Fibroblast of lung (primary cell): ENCODE data around the gene SLC4A8. TPM values are rescaled to one million over a fixed set of nuclear protein-coding genes. Genes with fewer than 3 reads are reported as not detected.

Experiments
- DNase-seq, 2 donors: peaks; one replicate each; pipeline versions ENCODE4 v3.0.0 to v3.0.0-alpha.2; 2010; ENCODE audit warnings: low read depth in 2 of 2
- H2AFZ ChIP-seq: 2 replicates; pipeline ENCODE4 v1.5.1; 2012; ENCODE audit warnings: low read length, control low read depth, inconsistent platforms
- H3K27ac ChIP-seq: 2 replicates; pipeline ENCODE4 v1.5.1; 2011; ENCODE audit warnings: low read length, control low read depth; ENCODE audit not compliant: insufficient read depth
- H3K27me3 ChIP-seq: 2 replicates; pipeline ENCODE4 v1.5.1; 2011; ENCODE audit warnings: mild to moderate bottlenecking, low read length; ENCODE audit not compliant: control insufficient read depth, insufficient read depth
- H3K36me3 ChIP-seq: 2 replicates; pipeline ENCODE4 v1.5.1; 2011; ENCODE audit warnings: low read length; ENCODE audit not compliant: control insufficient read depth, insufficient read depth
- H3K4me1 ChIP-seq: 2 replicates; pipeline ENCODE4 v1.5.1; 2011; ENCODE audit warnings: low read length; ENCODE audit not compliant: control insufficient read depth, insufficient read depth; ENCODE audit errors: extremely low read depth
- H3K4me2 ChIP-seq: 2 replicates; pipeline ENCODE4 v1.5.1; 2011; ENCODE audit warnings: low read length, control low read depth; ENCODE audit not compliant: insufficient read depth; ENCODE audit errors: extremely low read depth
- H3K4me3 ChIP-seq, 4 experiments: fragments of 200-600 bp in 1 of 4; sonication (generic) in 1 of 4; replicated peaks in 1 of 4; 2 replicates each; pipeline ENCODE4 v1.5.1; 2011 to 2016; ENCODE audit warnings: low read length in 4 of 4, low read depth in 3 of 4, mild to moderate bottlenecking in 3 of 4, control low read depth in 2 of 4, inconsistent platforms in 1 of 4, mixed read lengths in 1 of 4; ENCODE audit not compliant: insufficient read depth in 1 of 4; ENCODE audit errors: control extremely low read depth in 1 of 4
- H3K79me2 ChIP-seq: 2 replicates; pipeline ENCODE4 v1.5.1; 2012; ENCODE audit warnings: mild to moderate bottlenecking, low read length, inconsistent platforms; ENCODE audit not compliant: control insufficient read depth, insufficient read depth
- H3K9ac ChIP-seq: 2 replicates; pipeline ENCODE4 v1.5.1; 2011; ENCODE audit warnings: mild to moderate bottlenecking, low read length, control low read depth; ENCODE audit not compliant: insufficient read depth
- H3K9me3 ChIP-seq: 2 replicates; pipeline ENCODE4 v1.5.1; 2012; ENCODE audit warnings: low read depth, low read length; ENCODE audit not compliant: control insufficient read depth, insufficient read depth
- H4K20me1 ChIP-seq: 2 replicates; pipeline ENCODE4 v1.5.1; 2011; ENCODE audit warnings: low read length; ENCODE audit not compliant: control insufficient read depth, insufficient read depth; ENCODE audit errors: extremely low read depth
- EZH2 ChIP-seq: IDR thresholded peaks from 2 replicates; pipeline ENCODE4 v1.5.1; 2012; ENCODE audit warnings: low read length, control low read depth, mild to moderate bottlenecking; ENCODE audit errors: missing control alignments
- polyA plus RNA-seq, 2 donors: library from polyadenylated mRNA; depleted of rRNA in 1 of 2; stranded (reverse) in 1 of 2; unstranded in 1 of 2; fragments of >200 nt; gene quantifications; 2 replicates each; pipeline ENCODE4 v1.2.1, GENCODE V29; 2011 to 2012; ENCODE audit warnings: missing spikeins in 1 of 2
- total RNA-seq: library from RNA; depleted of rRNA; stranded (reverse); fragments of >200 nt; gene quantifications from 2 replicates; pipeline ENCODE4 v1.2.1, GENCODE V29; 2014
- TF ChIP-seq, protein P1 (sequence below), 2 donors: IDR thresholded peaks in 1 of 2; conservative IDR thresholded peaks in 1 of 2; 1 replicate in 1 of 2; 2 replicates in 1 of 2; pipeline ENCODE4 v1.5.1; 2011 to 2012; ENCODE audit warnings: low read length in 2 of 2, control low read depth in 1 of 2, inconsistent platforms in 1 of 2, low read depth in 1 of 2, mild to moderate bottlenecking in 1 of 2

SLC4A8 gene
- total and polyA plus RNA-seq, 2 donors (not counting 1 experiment from before 2014, with no cell fraction given) = 4.9 to 7.3 TPM

- Histone ChIP-seq H3K9me3 (no peaks in the 10 kb centered on the region), H2AFZ (no peak overlapping the region)
- no peak for DNase-seq
Observed at GRCh38 chr12:51401020-51401419, 23.6 kb upstream of the SLC4A8 start.

DNA sequence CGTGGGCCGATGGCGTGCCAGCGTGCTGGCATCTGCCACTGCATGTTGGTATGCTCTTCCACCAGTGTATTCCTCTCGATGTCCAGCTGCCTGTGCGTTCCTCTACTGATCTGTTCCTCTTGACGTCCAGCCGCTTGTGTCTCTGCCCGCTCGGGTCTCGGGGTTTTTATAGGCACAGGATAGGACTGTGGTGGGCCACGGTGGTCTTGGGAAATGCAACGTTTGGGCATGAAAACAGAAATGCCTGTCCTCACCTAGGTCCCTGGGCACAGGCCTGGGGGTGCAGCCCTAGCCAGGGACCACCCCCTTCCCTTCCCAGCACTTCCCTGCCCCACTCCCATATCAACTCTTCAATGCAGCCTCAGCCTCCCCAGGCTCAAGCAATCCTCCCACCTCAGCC lies 23.1 kb upstream of the SLC4A8 start:
- no peak overlapping the region for H3K4me2 ChIP-seq
- H3K9ac ChIP-seq = no peak overlapping the region
- H4K20me1 ChIP-seq = no peaks in the 10 kb centered on the region
- no peak overlapping the region for H3K4me3 ChIP-seq
- H3K27me3 ChIP-seq = no peaks in the 10 kb centered on the region
- no peaks in the 10 kb centered on the region for H3K4me1 ChIP-seq
- no peak overlapping the region for H2AFZ ChIP-seq
- no peaks in the 10 kb centered on the region for H3K9me3 ChIP-seq
- no peak for DNase-seq
- no peak overlapping the region for H3K27ac ChIP-seq
- TF ChIP-seq, protein P1, sequence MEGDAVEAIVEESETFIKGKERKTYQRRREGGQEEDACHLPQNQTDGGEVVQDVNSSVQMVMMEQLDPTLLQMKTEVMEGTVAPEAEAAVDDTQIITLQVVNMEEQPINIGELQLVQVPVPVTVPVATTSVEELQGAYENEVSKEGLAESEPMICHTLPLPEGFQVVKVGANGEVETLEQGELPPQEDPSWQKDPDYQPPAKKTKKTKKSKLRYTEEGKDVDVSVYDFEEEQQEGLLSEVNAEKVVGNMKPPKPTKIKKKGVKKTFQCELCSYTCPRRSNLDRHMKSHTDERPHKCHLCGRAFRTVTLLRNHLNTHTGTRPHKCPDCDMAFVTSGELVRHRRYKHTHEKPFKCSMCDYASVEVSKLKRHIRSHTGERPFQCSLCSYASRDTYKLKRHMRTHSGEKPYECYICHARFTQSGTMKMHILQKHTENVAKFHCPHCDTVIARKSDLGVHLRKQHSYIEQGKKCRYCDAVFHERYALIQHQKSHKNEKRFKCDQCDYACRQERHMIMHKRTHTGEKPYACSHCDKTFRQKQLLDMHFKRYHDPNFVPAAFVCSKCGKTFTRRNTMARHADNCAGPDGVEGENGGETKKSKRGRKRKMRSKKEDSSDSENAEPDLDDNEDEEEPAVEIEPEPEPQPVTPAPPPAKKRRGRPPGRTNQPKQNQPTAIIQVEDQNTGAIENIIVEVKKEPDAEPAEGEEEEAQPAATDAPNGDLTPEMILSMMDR (conservative IDR thresholded peaks at IDR 0.05 in 1 of 2, IDR thresholded peaks at IDR 0.05 in 1 of 2; ENCODE audit: low read depth in 1 of 2, low read length in 2 of 2) = no peak
- TF ChIP-seq EZH2 = no peak
- H3K79me2 ChIP-seq = no peaks in the 10 kb centered on the region
- H3K36me3 ChIP-seq = no peaks in the 10 kb centered on the region

More at GRCh38 chr12:51401020-51401419, 23.6 kb upstream of the SLC4A8 start:
- Histone ChIP-seq H3K4me2 (no peak overlapping the region), H3K4me1 (no peaks in the 10 kb centered on the region), H3K27me3 (no peaks in the 10 kb centered on the region), H4K20me1 (no peaks in the 10 kb centered on the region), H3K36me3 (no peaks in the 10 kb centered on the region), H3K27ac (no peak overlapping the region), H3K9ac (no peak overlapping the region), H3K4me3 (no peak overlapping the region), H3K79me2 (no peaks in the 10 kb centered on the region)
- TF ChIP-seq EZH2 = no peak
- TF ChIP-seq, protein P1 (conservative IDR thresholded peaks at IDR 0.05 in 1 of 2, IDR thresholded peaks at IDR 0.05 in 1 of 2; ENCODE audit: low read depth in 1 of 2, low read length in 2 of 2) = no peak

- no peaks in the 10 kb centered on the region for H3K79me2 ChIP-seq
- H3K4me3 ChIP-seq = no peak overlapping the region
- no peak overlapping the region for H2AFZ ChIP-seq
- H4K20me1 ChIP-seq = no peaks in the 10 kb centered on the region
- no peak overlapping the region for H3K9ac ChIP-seq
- no peak overlapping the region for H3K4me2 ChIP-seq
- no peaks in the 10 kb centered on the region for H3K27me3 ChIP-seq
- no peaks in the 10 kb centered on the region for H3K36me3 ChIP-seq
- no peaks in the 10 kb centered on the region for H3K9me3 ChIP-seq
- H3K27ac ChIP-seq = no peak overlapping the region
- no peaks in the 10 kb centered on the region for H3K4me1 ChIP-seq
- DNase-seq = no peak
- TF ChIP-seq EZH2 = no peak
- TF ChIP-seq, protein P1 (conservative IDR thresholded peaks at IDR 0.05 in 1 of 2, IDR thresholded peaks at IDR 0.05 in 1 of 2; ENCODE audit: low read depth in 1 of 2, low read length in 2 of 2) = no peak
Observed at GRCh38 chr12:51401900-51402299, 22.7 kb upstream of the SLC4A8 start.
